ENCODE data around the gene HPS1.

DNA sequence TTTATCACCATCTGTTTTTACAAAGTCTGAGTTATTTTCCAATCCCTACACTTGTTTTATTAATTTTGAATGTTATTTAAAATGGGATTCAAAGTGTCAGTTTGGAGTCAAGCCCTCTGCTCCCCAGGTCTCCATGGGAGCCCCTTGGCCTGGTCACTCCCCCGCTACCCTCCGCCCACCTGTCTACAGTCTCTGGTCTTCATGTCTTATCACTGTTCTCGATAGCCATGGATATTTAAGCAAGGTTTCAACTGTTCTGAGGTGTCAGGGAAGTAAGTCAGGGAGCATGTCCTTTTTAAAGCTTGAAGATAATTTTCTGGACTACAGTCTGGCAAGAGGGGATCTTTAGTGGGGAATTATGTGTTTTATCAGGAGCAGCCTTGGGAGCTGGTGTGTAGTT lies 19.1 kb upstream of the HPS1 start:
- TF ChIP-seq EZH2 (IDR thresholded peaks at IDR 0.05; ENCODE audit: borderline replicate concordance, low read depth, low read length, severe bottlenecking) = no peak
- TF ChIP-seq POLR2A (IDR thresholded peaks at IDR 0.05; ENCODE audit: low read depth, low read length) = no peak

Measured in endothelial cell of umbilical vein (primary cell).